ENCODE measurements around the gene CISTR.
"Not testable (repeated sequence)": the region's sequence is repeated elsewhere in the genome, so short reads cannot be mapped to it uniquely, and the experiment has no call there.

DNA sequence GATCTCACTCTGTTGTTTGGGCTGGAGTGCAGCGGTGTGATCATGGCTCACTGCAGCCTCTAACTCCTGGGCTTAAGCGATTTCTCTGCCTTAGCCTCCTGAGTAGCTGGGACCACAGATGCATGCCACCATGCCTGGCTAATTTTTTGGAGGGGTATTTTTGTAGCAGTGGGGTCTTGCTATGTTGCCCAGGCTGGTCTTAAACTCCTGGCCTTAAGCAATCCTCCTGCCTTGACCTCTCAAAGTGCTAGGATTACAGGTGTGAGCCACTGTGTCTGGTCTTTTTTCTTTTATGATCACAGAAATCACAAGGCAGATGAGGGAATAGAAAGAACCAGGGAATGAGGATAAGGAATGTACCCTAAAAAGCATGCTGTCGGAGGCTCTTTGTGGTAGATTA is 11.0 kb upstream of the CISTR start:
- not testable (repeated sequence) for TF ChIP-seq EZH2 (IDR thresholded peaks at IDR 0.05; ENCODE audit: insufficient read depth, poor library complexity, severe bottlenecking); EZH2phosphoT487 (IDR thresholded peaks at IDR 0.05; ENCODE audit: insufficient read depth, low read depth)
